ENCODE measurements around the gene ABTB2.

Gene ABTB2

GRCh38 chr11:34340653-34341052 lies 17.2 kb downstream of the ABTB2 start:
- DNase-seq = no peak

- no peak for DNase-seq
Observed at GRCh38 chr11:34339149-34340064, 18.4 kb downstream of the ABTB2 start.

DNA sequence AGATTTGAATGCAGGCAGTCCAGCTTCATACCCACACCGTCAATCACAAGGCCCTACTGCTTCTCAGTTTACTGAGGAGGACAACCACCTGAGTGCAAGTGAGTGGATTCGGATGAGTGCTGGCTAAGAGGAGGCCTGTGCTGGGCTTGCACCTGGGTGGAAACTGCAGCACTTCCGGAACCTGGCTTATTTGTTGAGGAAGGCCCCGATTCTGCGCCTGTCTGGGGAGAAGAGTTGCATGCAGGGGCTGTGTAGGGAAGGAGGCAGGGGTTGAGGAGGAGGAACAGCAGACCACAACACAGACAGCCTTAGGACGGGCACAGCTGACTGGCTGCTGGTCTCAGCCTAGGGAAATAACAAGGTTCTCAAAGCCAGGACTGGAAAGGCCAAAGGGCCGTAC lies 20.8 kb downstream of the ABTB2 start:
- no peak for DNase-seq

DNA sequence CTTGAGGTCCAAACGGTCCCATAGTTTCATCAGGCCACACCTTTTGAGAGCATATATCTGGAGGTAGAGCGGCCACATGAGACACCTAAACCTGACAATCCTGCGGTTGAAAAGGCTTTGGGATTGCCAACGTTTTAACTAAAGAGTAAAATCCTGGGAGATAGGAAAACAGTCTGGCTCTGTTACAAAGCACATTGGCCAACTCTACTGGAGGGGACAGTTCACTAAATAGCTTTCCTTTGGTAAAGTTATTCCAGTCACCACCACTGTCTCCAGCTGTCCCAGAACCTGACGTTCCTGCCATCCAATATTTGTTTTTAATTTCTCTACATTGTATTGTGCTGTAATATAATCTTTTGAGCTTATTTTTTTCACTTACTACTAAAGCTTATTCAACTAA lies 22.0 kb downstream of the ABTB2 start:
- DNase-seq = no peak

GRCh38 chr11:34335331-34335730 lies 22.5 kb downstream of the ABTB2 start:
- no peak for DNase-seq

GRCh38 chr11:34333787-34334186 lies 24.0 kb downstream of the ABTB2 start:
- no peak for DNase-seq

GRCh38 chr11:34332524-34332923 lies 25.3 kb downstream of the ABTB2 start:
- no peak for DNase-seq

GRCh38 chr11:34331736-34332135 lies 26.1 kb downstream of the ABTB2 start:
- no peak for DNase-seq

GRCh38 chr11:34331329-34331728 lies 26.5 kb downstream of the ABTB2 start:
- DNase-seq = no peak

- DNase-seq = no peak
Observed at GRCh38 chr11:34330653-34331052, 27.2 kb downstream of the ABTB2 start.

DNA sequence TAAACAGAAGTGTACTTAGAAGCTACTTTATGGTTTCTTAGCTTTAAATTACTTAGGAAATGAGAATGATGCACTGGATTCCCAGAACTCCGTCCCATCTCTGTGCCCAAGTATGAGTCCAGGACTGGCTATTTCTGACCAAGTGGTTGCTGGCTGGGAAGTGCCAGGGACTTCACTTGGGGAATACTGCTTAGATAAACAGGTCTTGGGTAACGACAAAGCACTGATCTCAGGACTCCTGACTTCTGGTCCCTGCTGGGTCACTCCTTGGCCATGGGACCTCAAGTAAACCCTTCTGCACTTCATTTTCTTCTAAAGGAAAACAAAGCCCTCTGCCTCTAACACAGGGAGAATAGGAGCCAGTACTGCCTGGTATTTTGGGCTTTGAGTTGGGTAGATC lies 27.9 kb downstream of the ABTB2 start:
- no peak for DNase-seq

DNA sequence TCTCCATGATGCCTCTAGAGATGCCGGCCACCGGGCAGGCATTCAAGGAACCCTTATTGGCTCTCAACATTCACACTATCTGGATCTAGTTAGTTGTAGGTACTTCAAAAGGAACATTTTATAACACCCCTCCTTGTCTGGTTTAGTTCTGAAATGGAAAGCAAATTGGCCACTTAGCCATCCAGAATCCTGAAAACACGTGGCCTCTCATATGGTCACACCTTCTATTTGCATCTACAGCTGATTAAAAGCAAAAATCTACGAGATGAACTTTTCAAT lies 29.2 kb downstream of the ABTB2 start:
- no peak for DNase-seq

- peak; percentile 71 for DNase-seq
Observed at GRCh38 chr11:34327804-34328631, 29.8 kb downstream of the ABTB2 start.

DNA sequence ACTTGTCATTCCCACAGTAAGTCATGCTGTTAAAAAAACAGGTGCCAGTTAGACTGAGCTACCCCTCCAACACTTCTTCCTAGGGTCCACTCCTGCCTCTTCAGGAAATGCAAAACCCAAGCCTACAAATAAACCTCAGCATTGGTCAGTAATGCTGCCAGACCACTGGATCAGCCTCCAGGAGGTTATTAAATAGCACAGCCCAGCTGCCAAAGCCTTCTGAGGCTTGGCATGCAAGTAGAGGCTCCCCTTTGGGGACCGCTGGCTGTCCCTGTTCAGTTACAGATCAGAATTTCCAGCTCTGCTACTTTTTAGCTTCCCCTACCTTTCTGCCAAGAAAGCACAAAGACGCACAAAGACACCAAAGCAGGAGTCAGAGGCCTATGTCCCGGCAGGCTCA lies 33.3 kb downstream of the ABTB2 start:
- no peak for DNase-seq

DNA sequence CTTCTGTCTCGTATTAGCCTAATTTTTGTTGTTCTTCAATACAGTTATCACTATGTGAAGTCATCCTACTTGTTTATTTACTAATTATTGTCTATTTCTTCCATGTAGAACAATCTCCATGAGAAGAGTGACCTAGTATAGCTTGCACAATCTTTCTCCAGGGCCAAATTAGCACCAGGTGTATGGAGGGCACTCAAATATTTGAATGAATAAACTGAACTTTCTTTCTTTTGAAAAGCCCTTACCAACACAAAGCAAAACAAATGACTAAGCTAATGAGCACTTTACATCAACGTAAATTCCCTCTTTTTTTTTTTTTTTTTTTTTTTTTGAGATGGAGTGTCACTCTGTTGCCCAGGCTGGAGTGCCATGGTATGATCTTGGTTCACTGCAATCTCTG lies 34.2 kb downstream of the ABTB2 start:
- DNase-seq = no peak

- no peak for DNase-seq
Observed at GRCh38 chr11:34318111-34319037, 39.4 kb downstream of the ABTB2 start.

DNA sequence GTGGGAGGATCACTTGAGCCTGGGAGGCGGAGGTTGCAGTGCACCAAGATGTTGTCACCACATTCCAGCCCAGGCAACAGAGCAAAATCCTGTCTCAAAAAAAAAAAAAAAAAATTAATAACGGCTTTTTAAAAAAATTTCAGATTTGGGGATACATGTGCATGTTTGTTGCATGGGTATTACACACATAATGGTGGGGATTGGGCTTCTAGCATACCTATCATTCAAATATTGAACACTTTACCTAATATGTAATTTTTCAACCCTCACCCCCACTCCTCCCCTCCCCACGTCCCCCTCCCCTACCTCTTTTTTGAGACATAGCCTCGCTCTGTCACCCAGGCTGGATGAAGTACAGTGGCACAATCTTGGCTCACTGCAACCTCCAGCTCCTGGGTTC lies 40.1 kb downstream of the ABTB2 start:
- DNase-seq = no peak

- peak; percentile 32 for DNase-seq
Observed at GRCh38 chr11:34317036-34317360, 40.8 kb downstream of the ABTB2 start.

- no peak for DNase-seq
Observed at GRCh38 chr11:34316347-34317035, 41.3 kb downstream of the ABTB2 start.

GRCh38 chr11:34315394-34315793 lies 42.4 kb downstream of the ABTB2 start:
- no peak for DNase-seq

GRCh38 chr11:34314936-34315335 lies 42.9 kb downstream of the ABTB2 start:
- no peak for DNase-seq

- DNase-seq = no peak
Observed at GRCh38 chr11:34314176-34314575, 43.6 kb downstream of the ABTB2 start.

GRCh38 chr11:34313099-34313517 lies 44.7 kb downstream of the ABTB2 start:
- no peak for DNase-seq

All from NCI-H2171 treated with DMSO at 0.1 percent for 48 hours (cell line).